Left ventricle myocardium inferior (tissue), 1 donor: ENCODE results near the gene ACTG2. TPM values are rescaled to one million over a fixed set of nuclear protein-coding genes. Genes with fewer than 3 reads are reported as not detected.

Experiments
- DNase-seq: peaks from one replicate; pipeline ENCODE4 v3.0.0-alpha.2; 2020
- H3K27ac ChIP-seq: fragments of 200-600 bp; replicated peaks from 2 replicates; pipeline ENCODE4 v1.8.0; 2021
- H3K27me3 ChIP-seq: fragments of 200-600 bp; 2 replicates; pipeline ENCODE4 v1.8.0; 2021; ENCODE audit warnings: low read depth
- H3K36me3 ChIP-seq: fragments of 200-600 bp; 2 replicates; pipeline ENCODE4 v1.8.0; 2021
- H3K4me1 ChIP-seq: fragments of 200-600 bp; 2 replicates; pipeline ENCODE4 v1.8.0; 2021
- H3K4me3 ChIP-seq: fragments of 200-600 bp; 2 replicates; pipeline ENCODE4 v1.8.0; 2021; ENCODE audit warnings: mild to moderate bottlenecking, moderate library complexity
- H3K9me3 ChIP-seq: fragments of 200-600 bp; replicated peaks from 2 replicates; pipeline ENCODE4 v1.8.0; 2021
- CTCF ChIP-seq: fragments of 200-600 bp; IDR thresholded peaks from 2 replicates; pipeline ENCODE4 v1.8.0; 2021; ENCODE audit warnings: antibody characterized with exemption, mild to moderate bottlenecking, borderline replicate concordance
- intact Hi-C: fragments of 100-400 bp; cut with micrococcal nuclease; formaldehyde crosslinking; loops from one replicate; pipeline ENCODE4 v1.11.0; 2022
- total RNA-seq: library from RNA; stranded (reverse); fragmentation: NEBNext Ultra II Directional; extraction: Animal tissue kit (Norgen Biotek cat#: 25700); gene quantifications from one replicate; pipeline ENCODE4 v1.2.1, GENCODE V29; 2021
- donor health status: DM: no; HTN: yes; CAD: no; lungs with severe emphysema.

The ACTG2 gene
- total RNA-seq, 1 donor from 2014 or later: 1.6 TPM

- Histone ChIP-seq H3K4me1 (no peaks in the 10 kb centered on the region), H3K9me3 (no peaks in the 10 kb centered on the region), H3K27me3 (peaks cover 13% of the 10 kb centered on the region), H3K36me3 (no peaks in the 10 kb centered on the region), H3K4me3 (no peak overlapping the region), H3K27ac (no peak overlapping the region)
- no peak for DNase-seq
- TF ChIP-seq CTCF: no peak
- intact Hi-C loops: no loop called here
Observed at GRCh38 chr2:73911548-73912208, 18.9 kb downstream of the ACTG2 start.

- DNase-seq: no peak
- Histone ChIP-seq H3K27ac (no peak overlapping the region), H3K9me3 (no peaks in the 10 kb centered on the region), H3K4me3 (no peak overlapping the region), H3K4me1 (no peaks in the 10 kb centered on the region), H3K27me3 (peaks cover 25% of the 10 kb centered on the region), H3K36me3 (no peaks in the 10 kb centered on the region)
- TF ChIP-seq CTCF: no peak
- intact Hi-C loops: no loop called here
Observed at GRCh38 chr2:73913414-73914054, 20.7 kb downstream of the ACTG2 start.

GRCh38 chr2:73914667-73915066 is 21.9 kb downstream of the ACTG2 start:
- Histone ChIP-seq H3K4me1 (no peaks in the 10 kb centered on the region), H3K27me3 (peaks cover 36% of the 10 kb centered on the region), H3K27ac (no peak overlapping the region), H3K4me3 (no peak overlapping the region), H3K9me3 (no peaks in the 10 kb centered on the region), H3K36me3 (no peaks in the 10 kb centered on the region)
- no peak for DNase-seq
- TF ChIP-seq CTCF: no peak
- intact Hi-C loops: no loop called here

GRCh38 chr2:73915437-73915993 is 22.7 kb downstream of the ACTG2 start:
- no peak for TF ChIP-seq CTCF
- H3K4me3 ChIP-seq: no peak overlapping the region
- no peaks in the 10 kb centered on the region for H3K36me3 ChIP-seq
- no peaks in the 10 kb centered on the region for H3K9me3 ChIP-seq
- H3K27ac ChIP-seq: no peak overlapping the region
- H3K4me1 ChIP-seq: no peaks in the 10 kb centered on the region
- H3K27me3 ChIP-seq: peaks cover 40% of the 10 kb centered on the region
- intact Hi-C loops: no loop called here
- DNase-seq: no peak

GRCh38 chr2:73916666-73917065 is 23.9 kb downstream of the ACTG2 start:
- H3K27me3 ChIP-seq: peaks cover 50% of the 10 kb centered on the region
- no peak for TF ChIP-seq CTCF
- no peaks in the 10 kb centered on the region for H3K9me3 ChIP-seq
- H3K36me3 ChIP-seq: no peaks in the 10 kb centered on the region
- no peak overlapping the region for H3K4me3 ChIP-seq
- intact Hi-C loops: no loop called here
- H3K4me1 ChIP-seq: no peaks in the 10 kb centered on the region
- no peak overlapping the region for H3K27ac ChIP-seq
- DNase-seq: no peak
